SK-N-SH (cell line): Measurements from ENCODE around the gene P2RY8. TPM values are rescaled to one million over a fixed set of nuclear protein-coding genes. Genes with fewer than 3 reads are reported as not detected.
A peak's percentile ranks its signal among the peaks of the same experiment; 100 is the strongest.

Experiments
- CTCF ChIA-PET: fragments of 300-600, 350-600 bp; formaldehyde crosslinking; extraction: SDS; loops from one replicate; lab custom pipeline; 2021; lab: Yijun Ruan, JAX
- POLR2A ChIA-PET: fragments of 350-600 bp; sonication (Branson Sonifier 250); formaldehyde crosslinking; extraction: SDS; loops from one replicate; lab custom pipeline; 2020; ENCODE audit warnings: antibody characterized with exemption, inconsistent platforms; lab: Yijun Ruan, JAX
- DNase-seq: peaks from one replicate; pipeline ENCODE4 v3.0.0; 2012
- H2AFZ ChIP-seq: fragments of 200-600 bp; sonication (generic); 2 replicates; pipeline ENCODE4 v1.8.1; 2016; ENCODE audit warnings: antibody characterized with exemption, mild to moderate bottlenecking, low read depth
- H3F3A ChIP-seq: fragments of 200-600 bp; sonication (generic); replicated peaks from 2 replicates; pipeline ENCODE3; 2016; ENCODE audit warnings: antibody characterized with exemption, mild to moderate bottlenecking; ENCODE audit not compliant: insufficient read depth
- H3K27ac ChIP-seq, 2 experiments: fragments of 200-500 bp in 1 of 2; fragments of 200-600 bp in 1 of 2; sonication (Bioruptor generic) in 1 of 2; sonication (generic), shearing (Covaris generic) in 1 of 2; 2 replicates each; pipeline versions ENCODE4 v1.5.1 to v1.6.1; 2014 to 2016; ENCODE audit warnings: low read depth in 2 of 2, inconsistent platforms in 1 of 2, low read length in 1 of 2, mild to moderate bottlenecking in 1 of 2, mixed read lengths in 1 of 2
- H3K27me3 ChIP-seq: fragments of 200-600 bp; sonication (generic), shearing (Covaris generic); 2 replicates; pipeline ENCODE4 v1.6.1; 2016; ENCODE audit warnings: mixed run types; ENCODE audit not compliant: insufficient read depth
- H3K36me3 ChIP-seq, 2 experiments: fragments of 200-500 bp in 1 of 2; fragments of 200-600 bp in 1 of 2; sonication (Bioruptor generic) in 1 of 2; sonication (generic) in 1 of 2; replicated peaks in 1 of 2; 2 replicates each; pipeline versions ENCODE3 to v1.5.1; 2014 to 2016; ENCODE audit warnings: low read length in 1 of 2, mild to moderate bottlenecking in 1 of 2; ENCODE audit not compliant: insufficient read depth in 2 of 2, control insufficient read depth in 1 of 2
- H3K4me1 ChIP-seq, 2 experiments: fragments of 200-500 bp in 1 of 2; fragments of 200-600 bp in 1 of 2; sonication (Bioruptor generic) in 1 of 2; sonication (generic), shearing (Covaris generic) in 1 of 2; 2 replicates each; pipeline versions ENCODE4 v1.5.1 to v1.6.1; 2014 to 2016; ENCODE audit warnings: low read depth in 1 of 2, low read length in 1 of 2, mixed run types in 1 of 2; ENCODE audit not compliant: insufficient read depth in 2 of 2, control insufficient read depth in 1 of 2
- H3K4me2 ChIP-seq: fragments of 200-600 bp; sonication (generic), shearing (Covaris generic); 2 replicates; pipeline ENCODE4 v1.6.1; 2017; ENCODE audit warnings: mixed run types
- H3K4me3 ChIP-seq, 2 experiments: fragments of 200-500 bp in 1 of 2; fragments of 200-600 bp in 1 of 2; sonication (Bioruptor generic) in 1 of 2; sonication (generic), shearing (Covaris generic) in 1 of 2; 2 replicates each; pipeline versions ENCODE4 v1.5.1 to v1.8.1; 2014 to 2016; ENCODE audit warnings: low read depth in 2 of 2, inconsistent platforms in 1 of 2, low read length in 1 of 2, mild to moderate bottlenecking in 1 of 2, mixed read lengths in 1 of 2, moderate library complexity in 1 of 2
- H3K79me2 ChIP-seq: fragments of 200-600 bp; sonication (generic); 2 replicates; pipeline ENCODE4 v1.8.1; 2017; ENCODE audit warnings: mild to moderate bottlenecking; ENCODE audit not compliant: insufficient read depth
- H3K9ac ChIP-seq: fragments of 200-600 bp; sonication (generic); 2 replicates; pipeline ENCODE4 v1.6.1; 2017; ENCODE audit warnings: mixed run types
- H3K9me2 ChIP-seq: fragments of 200-600 bp; sonication (generic); 2 replicates; pipeline ENCODE4 v1.6.1; 2017; ENCODE audit warnings: mixed run types
- H3K9me3 ChIP-seq: fragments of 200-600 bp; sonication (generic); 2 replicates; pipeline ENCODE4 v1.6.1; 2017; ENCODE audit warnings: mixed run types, mild to moderate bottlenecking, moderate library complexity
- H4K20me1 ChIP-seq: fragments of 200-600 bp; sonication (generic); 2 replicates; pipeline ENCODE4 v1.6.1; 2017; ENCODE audit warnings: mild to moderate bottlenecking, mixed run types; ENCODE audit not compliant: insufficient read depth
- CHD2 ChIP-seq: fragments of 150-350 bp; IDR thresholded peaks from 2 replicates; pipeline ENCODE4 v1.6.1; 2018; ENCODE audit warnings: low read length; ENCODE audit not compliant: partially characterized antibody
- FOSL2 ChIP-seq: IDR thresholded peaks from 2 replicates; pipeline ENCODE4 v1.4.0; 2012; ENCODE audit warnings: low read depth, mild to moderate bottlenecking, moderate library complexity, borderline replicate concordance
- JUND ChIP-seq: IDR thresholded peaks from 2 replicates; pipeline ENCODE4 v1.4.0; 2012
- MXI1 ChIP-seq: IDR thresholded peaks from 2 replicates; pipeline ENCODE4 v1.6.1; 2012; ENCODE audit warnings: mild to moderate bottlenecking, low read depth, low read length, improper control_type of control experiment
- RAD21 ChIP-seq: IDR thresholded peaks from 2 replicates; pipeline ENCODE4 v1.6.1; 2012; ENCODE audit warnings: mild to moderate bottlenecking, low read length
- SIN3A ChIP-seq: IDR thresholded peaks from 2 replicates; pipeline ENCODE4 v1.6.1; 2012; ENCODE audit warnings: low read depth, mild to moderate bottlenecking, low read length, moderate library complexity, borderline replicate concordance
- SMC3 ChIP-seq: IDR thresholded peaks from 2 replicates; pipeline ENCODE4 v1.6.1; 2012; ENCODE audit warnings: low read depth, low read length, improper control_type of control experiment
- TAF1 ChIP-seq: IDR thresholded peaks from 2 replicates; pipeline ENCODE4 v1.6.1; 2012; ENCODE audit warnings: low read depth, mild to moderate bottlenecking, low read length, moderate library complexity, borderline replicate concordance
- WGBS: methylation state at CpG from one replicate; pipeline ENCODE4 v1.1.6; 2017; ENCODE audit warnings: low lambda C conversion rate; 5-methylcytosine and 5-hydroxymethylcytosine counted together
- polyA plus RNA-seq, 3 experiments: library from polyadenylated mRNA; depleted of rRNA; stranded (reverse); fragments of >200 nt; gene quantifications; 2 replicates each; pipeline ENCODE4 v1.2.3, GENCODE V29; 2012
- TF ChIP-seq, protein P1 (sequence below): IDR thresholded peaks from 2 replicates; pipeline ENCODE4 v1.4.0; 2012; ENCODE audit warnings: low read depth, borderline replicate concordance
- TF ChIP-seq, protein P2 (sequence below): fragments of 200-600 bp; sonication (generic); IDR thresholded peaks from 2 replicates; pipeline ENCODE4 v1.6.1; 2017; ENCODE audit warnings: antibody characterized with exemption, mild to moderate bottlenecking, moderate library complexity
- TF ChIP-seq, protein P3 (sequence below): IDR thresholded peaks from 2 replicates; pipeline ENCODE4 v1.4.0; 2012; ENCODE audit warnings: low read depth, borderline replicate concordance
- TF ChIP-seq, protein P4 (sequence below): fragments of 150-350 bp; IDR thresholded peaks from 2 replicates; pipeline ENCODE4 v1.6.1; 2016; ENCODE audit warnings: mild to moderate bottlenecking, low read depth, low read length

P2RY8 gene
- polyA plus RNA-seq, 1 of the 3 experiments (the other 2 are of a cell fraction): 0.08 TPM

DNA sequence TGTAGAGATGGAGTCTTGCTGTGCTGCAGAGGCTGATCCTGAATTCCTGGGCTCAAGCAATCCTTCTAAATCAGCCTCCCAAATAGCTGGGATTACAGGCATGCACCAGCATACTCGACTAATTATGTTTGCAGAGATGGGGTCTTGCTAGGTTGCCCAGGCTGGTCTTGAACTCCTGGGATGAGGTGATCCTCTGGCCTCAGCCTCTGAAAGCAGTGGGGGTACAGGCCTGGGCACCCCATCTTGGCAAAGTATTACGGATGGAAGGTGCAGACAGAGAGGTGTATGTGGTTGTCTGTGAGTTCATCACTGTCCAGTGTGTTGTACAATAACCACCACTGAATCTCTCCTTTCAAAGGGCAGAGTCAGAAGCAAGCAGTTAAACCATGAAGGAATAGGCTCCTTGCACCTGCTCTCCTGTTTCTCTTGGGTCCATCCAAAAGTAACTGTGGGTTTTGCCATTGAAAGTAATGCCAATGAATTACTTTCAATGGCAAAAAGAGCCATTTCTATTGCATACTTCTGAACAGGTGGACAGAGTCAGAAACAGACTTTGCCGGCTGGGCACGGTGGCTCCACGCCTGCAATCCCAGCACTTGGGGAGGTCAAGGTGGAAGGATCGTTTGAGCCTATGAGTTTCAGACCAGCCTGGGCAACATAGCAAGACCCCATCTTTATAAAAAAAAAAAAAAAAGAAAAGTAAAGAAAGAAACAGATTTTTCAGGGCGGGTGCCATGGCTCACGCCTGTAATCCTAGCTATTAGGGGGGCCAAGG lies 47.4 kb upstream of the P2RY8 start (continued):
- TF ChIP-seq TAF1: no peak

DNA sequence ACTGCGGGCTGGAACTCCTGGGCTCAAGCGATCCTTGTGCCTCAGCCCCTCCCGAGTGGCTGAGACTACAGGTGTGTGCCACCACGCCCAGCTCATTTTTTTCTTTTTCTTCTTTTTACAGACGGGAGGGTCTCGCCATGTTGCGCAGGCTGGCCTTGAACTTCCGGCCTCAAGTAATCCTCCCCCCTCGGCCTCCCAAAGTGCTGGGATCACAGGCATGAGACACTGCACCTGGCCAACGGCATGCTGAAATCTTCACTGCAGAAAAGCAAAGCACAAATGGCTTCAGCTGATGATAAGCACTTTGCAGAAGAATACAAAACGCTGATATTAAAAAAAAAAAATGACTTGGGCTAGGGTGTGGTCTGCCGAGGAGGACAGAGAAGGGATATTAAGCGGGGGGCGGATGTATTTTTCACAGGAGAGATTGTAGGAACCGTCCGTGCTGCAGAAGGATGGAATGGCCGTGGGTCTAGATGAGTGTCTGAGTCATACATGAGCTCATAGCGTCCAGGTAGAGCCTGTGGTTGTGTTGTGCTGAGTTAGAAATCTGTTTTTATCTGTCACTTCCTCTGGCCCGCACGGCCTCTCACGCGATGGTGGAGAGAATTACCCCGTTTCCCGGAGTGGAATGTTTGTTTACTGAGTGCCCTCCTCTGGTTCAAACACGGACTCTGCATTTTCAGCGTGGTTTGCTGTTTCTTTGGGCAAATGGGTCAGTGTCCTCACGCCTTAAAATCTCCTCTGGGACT lies 45.9 kb upstream of the P2RY8 start:
- TF ChIP-seq, protein P1, sequence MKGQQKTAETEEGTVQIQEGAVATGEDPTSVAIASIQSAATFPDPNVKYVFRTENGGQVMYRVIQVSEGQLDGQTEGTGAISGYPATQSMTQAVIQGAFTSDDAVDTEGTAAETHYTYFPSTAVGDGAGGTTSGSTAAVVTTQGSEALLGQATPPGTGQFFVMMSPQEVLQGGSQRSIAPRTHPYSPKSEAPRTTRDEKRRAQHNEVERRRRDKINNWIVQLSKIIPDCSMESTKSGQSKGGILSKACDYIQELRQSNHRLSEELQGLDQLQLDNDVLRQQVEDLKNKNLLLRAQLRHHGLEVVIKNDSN: no peak
- peak; percentile 20; the same call in 1 of the 2 replicates for TF ChIP-seq FOSL2
- no peak for TF ChIP-seq TAF1
- TF ChIP-seq, all 33 proteins: peak for 1
- no peak overlapping the region for H3K27ac ChIP-seq
- peaks cover 16% of the 10 kb centered on the region for H3F3A ChIP-seq
- no peak overlapping the region for H3K9ac ChIP-seq
- H2AFZ ChIP-seq: 0 out of 2 replicates have a peak overlapping the region, but pooled peaks have one; percentile 35
- H3K9me2 ChIP-seq: no peaks in the 10 kb centered on the region
- no peaks in the 10 kb centered on the region for H4K20me1 ChIP-seq
- H3K4me2 ChIP-seq: no peak overlapping the region; the same call in 1 of the 2 replicates
- ChIA-PET CTCF (no interaction called here), POLR2A (no interaction called here)
- H3K9me3 ChIP-seq: no peaks in the 10 kb centered on the region
- H3K36me3 ChIP-seq: no peaks in the 10 kb centered on the region
- no peak for DNase-seq
- no peaks in the 10 kb centered on the region for H3K4me1 ChIP-seq
- no peaks in the 10 kb centered on the region for H3K79me2 ChIP-seq
- WGBS: 18% methylated on average over 27 of the region's 27 CpGs
- peak overlapping the region in 1 of 2 experiments; percentile 26; a peak in 1 of 4 replicates for H3K4me3 ChIP-seq
- no peaks in the 10 kb centered on the region for H3K27me3 ChIP-seq

DNA sequence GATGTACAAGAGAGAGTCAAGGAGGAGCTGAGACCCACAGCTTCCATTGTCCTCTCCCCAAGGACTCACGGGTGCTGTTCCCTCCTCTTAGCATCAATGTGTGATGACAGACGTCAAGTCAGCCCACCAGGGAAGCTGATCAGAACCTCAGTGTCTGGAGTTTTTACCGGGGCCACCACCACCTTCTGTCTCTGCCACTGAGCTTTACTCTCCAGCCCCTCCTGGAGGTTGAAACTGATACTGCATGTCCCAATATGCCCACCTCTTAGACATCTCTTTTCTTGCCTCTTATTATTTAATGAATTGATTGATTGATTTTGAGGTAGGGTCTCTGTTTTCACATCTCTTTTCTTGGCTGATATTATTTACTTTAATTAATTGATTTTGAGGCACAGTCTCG lies 44.1 kb upstream of the P2RY8 start:
- DNase-seq: peak; percentile 61
- WGBS: 13% methylated on average over 4 of the region's 4 CpGs
- no peak overlapping the region for H3K9ac ChIP-seq
- CTCF ChIA-PET: no interaction called here
- no peak overlapping the region for H3K4me3 ChIP-seq
- no peaks in the 10 kb centered on the region for H3K4me1 ChIP-seq
- no peak overlapping the region for H3K27ac ChIP-seq
- H3K36me3 ChIP-seq: no peaks in the 10 kb centered on the region
- POLR2A ChIA-PET: no interaction called here
- H3K27me3 ChIP-seq: no peaks in the 10 kb centered on the region
- H3K4me2 ChIP-seq: no peak overlapping the region
- no peaks in the 10 kb centered on the region for H4K20me1 ChIP-seq
- H3K79me2 ChIP-seq: no peaks in the 10 kb centered on the region
- TF ChIP-seq, protein P2, sequence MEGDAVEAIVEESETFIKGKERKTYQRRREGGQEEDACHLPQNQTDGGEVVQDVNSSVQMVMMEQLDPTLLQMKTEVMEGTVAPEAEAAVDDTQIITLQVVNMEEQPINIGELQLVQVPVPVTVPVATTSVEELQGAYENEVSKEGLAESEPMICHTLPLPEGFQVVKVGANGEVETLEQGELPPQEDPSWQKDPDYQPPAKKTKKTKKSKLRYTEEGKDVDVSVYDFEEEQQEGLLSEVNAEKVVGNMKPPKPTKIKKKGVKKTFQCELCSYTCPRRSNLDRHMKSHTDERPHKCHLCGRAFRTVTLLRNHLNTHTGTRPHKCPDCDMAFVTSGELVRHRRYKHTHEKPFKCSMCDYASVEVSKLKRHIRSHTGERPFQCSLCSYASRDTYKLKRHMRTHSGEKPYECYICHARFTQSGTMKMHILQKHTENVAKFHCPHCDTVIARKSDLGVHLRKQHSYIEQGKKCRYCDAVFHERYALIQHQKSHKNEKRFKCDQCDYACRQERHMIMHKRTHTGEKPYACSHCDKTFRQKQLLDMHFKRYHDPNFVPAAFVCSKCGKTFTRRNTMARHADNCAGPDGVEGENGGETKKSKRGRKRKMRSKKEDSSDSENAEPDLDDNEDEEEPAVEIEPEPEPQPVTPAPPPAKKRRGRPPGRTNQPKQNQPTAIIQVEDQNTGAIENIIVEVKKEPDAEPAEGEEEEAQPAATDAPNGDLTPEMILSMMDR: peak; percentile 72
- TF ChIP-seq MXI1 (no peak), SIN3A (no peak), RAD21 (peak; percentile 51), JUND (no peak), FOSL2 (no peak), SMC3 (peak; percentile 44), CHD2 (no peak)
- TF ChIP-seq, protein P3, sequence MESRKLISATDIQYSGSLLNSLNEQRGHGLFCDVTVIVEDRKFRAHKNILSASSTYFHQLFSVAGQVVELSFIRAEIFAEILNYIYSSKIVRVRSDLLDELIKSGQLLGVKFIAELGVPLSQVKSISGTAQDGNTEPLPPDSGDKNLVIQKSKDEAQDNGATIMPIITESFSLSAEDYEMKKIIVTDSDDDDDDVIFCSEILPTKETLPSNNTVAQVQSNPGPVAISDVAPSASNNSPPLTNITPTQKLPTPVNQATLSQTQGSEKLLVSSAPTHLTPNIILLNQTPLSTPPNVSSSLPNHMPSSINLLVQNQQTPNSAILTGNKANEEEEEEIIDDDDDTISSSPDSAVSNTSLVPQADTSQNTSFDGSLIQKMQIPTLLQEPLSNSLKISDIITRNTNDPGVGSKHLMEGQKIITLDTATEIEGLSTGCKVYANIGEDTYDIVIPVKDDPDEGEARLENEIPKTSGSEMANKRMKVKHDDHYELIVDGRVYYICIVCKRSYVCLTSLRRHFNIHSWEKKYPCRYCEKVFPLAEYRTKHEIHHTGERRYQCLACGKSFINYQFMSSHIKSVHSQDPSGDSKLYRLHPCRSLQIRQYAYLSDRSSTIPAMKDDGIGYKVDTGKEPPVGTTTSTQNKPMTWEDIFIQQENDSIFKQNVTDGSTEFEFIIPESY: no peak
- TF ChIP-seq, protein P4, sequence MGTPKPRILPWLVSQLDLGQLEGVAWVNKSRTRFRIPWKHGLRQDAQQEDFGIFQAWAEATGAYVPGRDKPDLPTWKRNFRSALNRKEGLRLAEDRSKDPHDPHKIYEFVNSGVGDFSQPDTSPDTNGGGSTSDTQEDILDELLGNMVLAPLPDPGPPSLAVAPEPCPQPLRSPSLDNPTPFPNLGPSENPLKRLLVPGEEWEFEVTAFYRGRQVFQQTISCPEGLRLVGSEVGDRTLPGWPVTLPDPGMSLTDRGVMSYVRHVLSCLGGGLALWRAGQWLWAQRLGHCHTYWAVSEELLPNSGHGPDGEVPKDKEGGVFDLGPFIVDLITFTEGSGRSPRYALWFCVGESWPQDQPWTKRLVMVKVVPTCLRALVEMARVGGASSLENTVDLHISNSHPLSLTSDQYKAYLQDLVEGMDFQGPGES: no peak
- H3F3A ChIP-seq: peaks cover 11% of the 10 kb centered on the region
- no peaks in the 10 kb centered on the region for H3K9me2 ChIP-seq
- H2AFZ ChIP-seq: no peak overlapping the region
- H3K9me3 ChIP-seq: no peaks in the 10 kb centered on the region
